GM19043 (cell line): Measurements from ENCODE around the gene GNAO1.

Source experiments
- ATAC-seq: cut with Tn5 transposase; IDR thresholded peaks from one replicate; pipeline ENCODE4 v1.9.1; 2021; ENCODE audit warnings: low read depth; ENCODE audit not compliant: unreplicated experiment

GNAO1 gene

DNA sequence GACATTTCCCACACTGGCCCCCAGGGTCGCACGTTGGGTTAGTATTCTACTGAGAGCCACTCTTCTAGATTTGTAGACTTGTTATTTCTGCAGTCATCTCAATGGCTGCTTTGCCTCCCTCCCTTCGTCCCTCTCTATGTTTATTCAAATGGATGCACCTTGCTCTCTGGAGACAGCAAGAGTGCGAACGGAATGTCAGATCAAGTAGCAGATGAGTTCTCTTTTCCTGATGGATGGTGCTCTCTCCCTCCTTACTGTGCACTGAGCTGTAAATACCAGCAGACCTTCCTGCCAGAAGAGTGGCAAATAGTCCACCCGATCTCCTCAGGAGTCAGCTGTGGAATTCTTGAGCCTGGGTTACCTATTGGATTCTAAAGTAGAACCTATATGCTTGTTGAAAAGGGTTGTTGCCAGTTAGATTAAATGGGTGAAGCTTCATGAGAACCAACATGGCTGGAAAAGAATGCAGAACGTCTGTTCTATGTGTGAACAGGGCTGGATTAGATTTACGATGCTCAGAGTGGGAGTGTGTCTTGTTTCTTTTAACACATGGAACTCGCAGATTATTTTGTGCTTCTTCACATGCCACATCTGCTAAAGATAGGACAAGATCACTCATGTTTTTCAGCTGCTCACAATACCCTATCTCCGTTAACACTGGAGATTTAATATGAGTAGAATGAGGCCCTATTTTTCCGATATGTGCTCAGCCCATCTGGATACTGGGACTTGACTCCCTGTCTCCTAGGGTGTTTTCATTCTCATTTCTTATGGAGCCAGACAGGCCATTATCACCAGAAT, 6.1 kb downstream of the GNAO1 start:
- no peak for ATAC-seq

- ATAC-seq: no peak
Observed at GRCh38 chr16:56198006-56198754, 6.9 kb downstream of the GNAO1 start.

- ATAC-seq: no peak
Observed at GRCh38 chr16:56198755-56199114, 7.4 kb downstream of the GNAO1 start.

- ATAC-seq: no peak
Observed at GRCh38 chr16:56199164-56199563, 7.9 kb downstream of the GNAO1 start.

GRCh38 chr16:56201030-56201429, 9.7 kb downstream of the GNAO1 start:
- no peak for ATAC-seq

- no peak for ATAC-seq
Observed at GRCh38 chr16:56202036-56202435, 10.7 kb downstream of the GNAO1 start.

GRCh38 chr16:56203052-56203451, 11.8 kb downstream of the GNAO1 start:
- ATAC-seq: peak; percentile 54

DNA sequence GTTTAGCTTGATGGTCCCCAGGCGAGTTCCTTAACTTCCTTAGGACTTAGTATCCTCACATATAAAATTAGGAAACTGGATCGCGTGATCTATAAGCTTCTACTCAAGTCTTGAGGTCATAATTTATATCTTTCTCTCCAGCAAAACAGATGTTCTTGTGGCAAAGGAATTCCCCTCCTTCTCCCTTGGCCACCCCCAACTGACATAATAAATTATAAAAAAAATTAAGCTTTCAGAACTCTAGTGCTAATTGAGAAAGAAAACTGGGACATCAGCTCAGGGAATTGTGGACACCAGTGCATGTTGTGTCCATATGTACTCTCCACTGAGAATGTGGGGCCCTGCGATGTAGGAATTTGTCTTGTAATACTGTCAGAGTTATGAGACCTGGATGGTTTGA, 13.5 kb downstream of the GNAO1 start:
- no peak for ATAC-seq

DNA sequence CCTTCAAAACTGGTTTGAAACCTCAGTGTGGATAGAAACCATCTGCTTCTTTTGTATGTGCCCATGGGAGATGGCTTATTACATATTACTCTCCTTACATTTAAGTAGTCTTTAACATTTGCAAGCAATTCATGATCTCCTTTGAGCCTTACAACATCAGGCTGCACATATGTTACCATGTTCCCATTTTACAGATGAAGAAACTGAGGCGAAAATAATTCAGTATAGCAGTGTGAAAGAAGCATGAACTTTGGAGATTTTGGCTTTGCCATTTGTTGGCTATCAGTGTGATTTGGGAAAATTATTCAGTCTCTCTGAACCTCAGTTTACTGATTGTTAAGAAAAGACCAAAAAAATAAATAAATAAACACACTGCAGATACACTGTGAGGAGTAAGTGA, 15.7 kb downstream of the GNAO1 start:
- no peak for ATAC-seq

DNA sequence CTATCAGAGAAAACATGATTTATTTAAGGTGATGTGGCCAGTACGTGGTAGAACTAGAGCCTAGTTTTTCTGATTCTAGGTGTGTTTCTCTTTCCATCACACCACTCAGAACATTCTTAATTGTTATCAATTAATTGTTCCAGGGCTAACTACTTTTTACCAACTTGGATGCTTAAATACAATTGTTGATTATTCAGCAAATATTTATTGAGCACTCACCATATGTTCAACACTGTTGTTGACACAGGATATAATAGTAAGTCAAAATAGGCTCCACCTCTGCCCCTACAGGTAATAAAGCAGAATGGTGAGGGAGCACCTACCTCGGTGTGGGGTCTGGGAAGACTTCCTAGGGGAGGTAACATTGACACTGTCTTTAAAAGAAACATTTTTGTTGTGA, 16.1 kb downstream of the GNAO1 start:
- no peak for ATAC-seq

GRCh38 chr16:56211435-56211981, 20.2 kb downstream of the GNAO1 start:
- ATAC-seq: no peak

DNA sequence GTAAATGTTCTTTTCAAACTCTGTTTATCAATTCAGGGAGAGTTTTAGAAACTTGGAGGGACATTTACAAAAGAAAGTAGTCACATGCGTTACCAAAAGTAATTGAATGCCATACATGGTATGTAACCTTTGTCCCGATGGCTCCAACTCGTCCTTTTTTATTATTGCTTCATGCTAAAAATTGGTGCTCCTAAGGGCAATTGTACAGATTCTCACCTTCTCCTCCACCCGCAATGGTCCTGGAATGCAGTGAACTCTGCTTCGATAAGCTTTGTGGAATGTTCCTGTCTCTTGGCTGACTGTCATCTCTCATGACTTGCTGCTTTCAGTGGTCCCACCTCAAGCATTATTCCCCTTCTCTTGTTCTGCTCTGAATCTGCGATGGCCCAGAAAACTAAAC, 20.9 kb downstream of the GNAO1 start:
- ATAC-seq: no peak

DNA sequence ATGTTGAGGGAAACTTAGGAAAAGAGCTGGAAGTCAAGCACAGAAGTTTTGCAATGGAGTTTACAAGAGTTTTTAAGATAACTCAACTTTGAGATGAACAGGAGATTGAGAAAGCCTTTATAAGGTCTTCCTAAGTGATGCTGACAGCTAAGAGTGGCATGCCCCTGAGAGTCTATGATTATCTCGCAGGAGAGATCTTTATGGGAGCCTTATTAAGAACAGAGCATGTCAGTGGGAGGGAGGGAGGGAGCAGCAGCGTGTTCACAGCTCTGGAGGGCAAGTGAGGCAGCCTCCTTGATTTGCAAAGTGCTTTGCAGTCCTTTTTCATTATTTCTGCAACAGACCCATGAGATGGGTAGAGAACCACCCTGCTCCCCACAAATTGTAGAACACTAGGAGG, 30.7 kb downstream of the GNAO1 start:
- no peak for ATAC-seq

DNA sequence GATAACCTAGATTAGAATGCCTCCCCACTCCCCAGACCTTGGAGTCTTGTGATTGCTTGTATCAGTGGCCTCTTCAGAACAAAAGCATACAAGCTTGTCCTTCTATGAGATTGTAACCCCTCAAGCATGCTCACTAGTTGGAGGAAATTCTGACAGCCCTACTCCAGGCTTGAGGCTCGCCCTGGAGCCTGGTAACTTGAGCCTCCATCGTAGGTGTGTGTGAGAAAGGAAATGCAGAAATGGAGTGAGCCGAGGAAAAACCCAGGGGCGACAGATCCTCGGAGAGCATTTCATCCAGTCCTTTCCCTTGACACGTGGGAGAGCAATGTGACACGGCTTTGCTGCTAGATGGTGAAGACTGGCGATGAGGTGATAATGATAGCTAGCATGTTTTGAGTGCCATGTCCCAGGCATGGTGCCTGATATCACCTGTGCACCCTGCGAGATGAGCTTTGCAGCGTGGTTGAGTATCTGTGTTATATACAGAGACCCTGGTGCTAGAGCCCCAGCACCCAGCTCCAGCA, 31.2 kb downstream of the GNAO1 start:
- ATAC-seq: no peak

GRCh38 chr16:56225017-56225742, 33.9 kb downstream of the GNAO1 start:
- no peak for ATAC-seq

DNA sequence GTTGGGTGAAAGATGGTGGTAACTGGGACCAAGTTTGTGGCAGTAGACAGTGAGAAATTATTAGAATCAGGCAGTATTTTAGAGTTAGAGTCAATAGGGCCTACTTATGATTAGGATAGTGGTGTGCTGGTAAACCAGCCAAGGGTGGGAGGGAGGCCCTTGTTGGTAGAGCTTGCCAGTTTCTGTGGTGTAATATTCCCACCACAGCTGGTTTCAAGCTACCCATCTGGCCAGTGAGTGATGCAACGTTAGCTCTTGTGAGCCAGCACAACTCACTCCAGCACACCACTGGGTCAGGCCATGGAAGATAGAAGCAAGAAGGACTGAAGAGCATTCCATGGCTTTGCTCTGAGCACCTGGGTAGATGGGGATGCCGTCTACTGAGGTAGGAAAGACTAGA, 34.9 kb downstream of the GNAO1 start:
- ATAC-seq: no peak

- no peak for ATAC-seq
Observed at GRCh38 chr16:56226845-56227525, 35.7 kb downstream of the GNAO1 start.

DNA sequence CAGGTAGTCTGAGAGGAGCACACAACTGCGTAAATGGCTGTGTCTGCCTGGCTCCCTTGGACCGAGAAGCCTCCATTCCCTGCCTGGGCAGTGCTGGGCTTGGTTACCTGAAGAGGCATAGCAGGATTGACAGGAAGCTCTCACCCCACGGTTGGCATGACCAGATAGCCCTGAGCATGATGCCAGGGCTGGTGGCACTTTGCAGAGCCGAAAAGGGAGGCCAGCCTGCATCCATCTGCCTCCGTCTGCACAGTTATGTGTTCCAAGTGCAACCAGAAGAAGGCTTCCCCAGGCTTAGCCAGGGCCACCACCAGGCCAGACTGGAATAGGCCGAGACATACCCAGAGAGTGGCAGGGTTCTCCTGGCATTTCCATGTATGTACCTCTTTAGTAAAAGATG, 36.6 kb downstream of the GNAO1 start:
- no peak for ATAC-seq

GRCh38 chr16:56228476-56228875, 37.2 kb downstream of the GNAO1 start:
- no peak for ATAC-seq

GRCh38 chr16:56233795-56234566, 42.7 kb downstream of the GNAO1 start:
- ATAC-seq: no peak
